ENCODE measurements around the gene CORO2B.

DNA sequence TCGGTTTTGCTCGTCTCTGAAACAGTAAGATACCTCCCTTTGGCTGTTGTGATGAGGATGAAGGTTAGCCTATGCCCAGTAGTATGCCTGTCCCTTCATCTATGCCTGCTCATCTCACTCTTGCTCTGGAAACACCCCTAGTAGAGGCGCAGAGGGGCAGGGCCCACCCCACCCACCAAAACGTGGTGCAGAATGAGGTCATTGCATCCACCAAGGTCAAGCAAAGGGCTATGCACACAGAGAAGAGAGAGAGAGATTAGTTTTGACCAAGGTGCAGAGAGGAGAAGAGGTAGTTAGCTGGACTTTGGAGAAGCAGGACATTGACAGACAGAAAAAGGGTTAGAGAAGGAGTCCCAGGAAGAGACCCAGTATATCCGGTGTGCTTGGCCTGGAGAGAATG, 119.9 kb downstream of the CORO2B start:
- TF ChIP-seq, protein P1, sequence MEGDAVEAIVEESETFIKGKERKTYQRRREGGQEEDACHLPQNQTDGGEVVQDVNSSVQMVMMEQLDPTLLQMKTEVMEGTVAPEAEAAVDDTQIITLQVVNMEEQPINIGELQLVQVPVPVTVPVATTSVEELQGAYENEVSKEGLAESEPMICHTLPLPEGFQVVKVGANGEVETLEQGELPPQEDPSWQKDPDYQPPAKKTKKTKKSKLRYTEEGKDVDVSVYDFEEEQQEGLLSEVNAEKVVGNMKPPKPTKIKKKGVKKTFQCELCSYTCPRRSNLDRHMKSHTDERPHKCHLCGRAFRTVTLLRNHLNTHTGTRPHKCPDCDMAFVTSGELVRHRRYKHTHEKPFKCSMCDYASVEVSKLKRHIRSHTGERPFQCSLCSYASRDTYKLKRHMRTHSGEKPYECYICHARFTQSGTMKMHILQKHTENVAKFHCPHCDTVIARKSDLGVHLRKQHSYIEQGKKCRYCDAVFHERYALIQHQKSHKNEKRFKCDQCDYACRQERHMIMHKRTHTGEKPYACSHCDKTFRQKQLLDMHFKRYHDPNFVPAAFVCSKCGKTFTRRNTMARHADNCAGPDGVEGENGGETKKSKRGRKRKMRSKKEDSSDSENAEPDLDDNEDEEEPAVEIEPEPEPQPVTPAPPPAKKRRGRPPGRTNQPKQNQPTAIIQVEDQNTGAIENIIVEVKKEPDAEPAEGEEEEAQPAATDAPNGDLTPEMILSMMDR (IDR thresholded peaks at IDR 0.05): no peak
- TF ChIP-seq EZH2 (IDR thresholded peaks at IDR 0.05): no peak
- TF ChIP-seq EZH2phosphoT487 (IDR thresholded peaks at IDR 0.05): no peak

Data from neural progenitor cell (in vitro differentiated cells).